Peyer's patch (tissue), 4 donors: ENCODE results near the gene IER3. TPM values are rescaled to one million over a fixed set of nuclear protein-coding genes. Genes with fewer than 3 reads are reported as not detected.
"Not testable (repeated sequence)": the region's sequence is repeated elsewhere in the genome, so short reads cannot be mapped to it uniquely, and the experiment has no call there.

ENCODE experiments used
- DNase-seq, 3 donors: peaks; one replicate each; pipeline ENCODE4 v3.0.0-alpha.2; 2017 to 2019
- H3K27ac ChIP-seq, 4 donors: fragments of 200-600 bp; sonication (generic); one replicate each; pipeline ENCODE4 v1.5.1; 2016 to 2019
- H3K27me3 ChIP-seq, 2 donors: fragments of 200-600 bp; sonication (generic); one replicate each; pipeline ENCODE4 v1.5.1; 2019
- H3K36me3 ChIP-seq, 3 donors: fragments of 200-600 bp; sonication (generic); one replicate each; pipeline ENCODE4 v1.5.1; 2016 to 2019
- H3K4me1 ChIP-seq, 4 donors: fragments of 200-600 bp; sonication (generic); one replicate each; pipeline ENCODE4 v1.5.1; 2016 to 2019
- H3K4me3 ChIP-seq, 4 donors: fragments of 200-600 bp; sonication (generic); 1 replicate in 3 of 4; 2 replicates in 1 of 4; pipeline ENCODE4 v1.5.1; 2016 to 2019; ENCODE audit warnings: mild to moderate bottlenecking in 1 of 4
- H3K9me3 ChIP-seq, 4 donors: fragments of 200-600 bp; sonication (generic); one replicate each; pipeline ENCODE4 v1.5.1; 2016 to 2019; ENCODE audit warnings: mild to moderate bottlenecking in 1 of 4
- CTCF ChIP-seq, 6 experiments: fragments of 450-650 bp in 4 of 6; fragments of 200-600 bp in 2 of 6; sonication (generic) in 1 of 6; IDR thresholded peaks; one replicate each; pipeline ENCODE4 v1.5.1; 2017 to 2019; ENCODE audit warnings: antibody characterized with exemption in 6 of 6, mild to moderate bottlenecking in 3 of 6, moderate library complexity in 1 of 6
- POLR2A ChIP-seq, 2 donors: fragments of 450-650 bp; IDR thresholded peaks; one replicate each; pipeline ENCODE4 v1.5.1; 2017; ENCODE audit warnings: antibody characterized with exemption in 2 of 2, mild to moderate bottlenecking in 2 of 2, moderate library complexity in 2 of 2
- total RNA-seq, 4 donors: library from RNA; depleted of rRNA; stranded (reverse); fragments of >200 nt; gene quantifications; one replicate each; pipeline ENCODE4 v1.1.0, GENCODE V29; 2016

The IER3 gene
- total RNA-seq, 4 donors from 2014 or later = 6.7 to 16.4 (median 13.2) TPM

GRCh38 chr6:30725713-30726505 lies 18.4 kb downstream of the IER3 start:
- TF ChIP-seq CTCF (IDR thresholded peaks at IDR 0.05) (no peak), POLR2A (IDR thresholded peaks at IDR 0.05) (no peak)
- peak overlapping the region in 1 of 4 donors; percentile 1 for H3K27ac ChIP-seq
- H3K36me3 ChIP-seq = peaks cover 0 to 81% (median 0%) of the 10 kb centered on the region in 3 donors
- H3K27me3 ChIP-seq = no peaks in the 10 kb centered on the region
- DNase-seq = no peak
- H3K4me3 ChIP-seq = no peak overlapping the region
- H3K4me1 ChIP-seq = peaks cover 3 to 33% (median 10%) of the 10 kb centered on the region in 4 donors
- H3K9me3 ChIP-seq = no peaks in the 10 kb centered on the region

- peaks cover 0 to 73% (median 0%) of the 10 kb centered on the region in 3 donors for H3K36me3 ChIP-seq
- no peak overlapping the region for H3K27ac ChIP-seq
- peaks cover 0 to 25% (median 4%) of the 10 kb centered on the region in 4 donors for H3K4me1 ChIP-seq
Observed at GRCh38 chr6:30724906-30725667, 19.3 kb downstream of the IER3 start.

GRCh38 chr6:30723843-30724741 lies 20.3 kb downstream of the IER3 start:
- peak overlapping the region in 2 of 4 donors; percentile 17 to 21 for H3K27ac ChIP-seq
- peaks cover 0 to 63% (median 0%) of the 10 kb centered on the region in 3 donors for H3K36me3 ChIP-seq

More at GRCh38 chr6:30724906-30725667, 19.3 kb downstream of the IER3 start:
- Histone ChIP-seq H3K9me3 (no peaks in the 10 kb centered on the region), H3K4me3 (no peak overlapping the region), H3K27me3 (no peaks in the 10 kb centered on the region)
- DNase-seq = no peak
- TF ChIP-seq CTCF (IDR thresholded peaks at IDR 0.05) = no peak
- TF ChIP-seq POLR2A (IDR thresholded peaks at IDR 0.05) = no peak

GRCh38 chr6:30723159-30723842 lies 21.0 kb downstream of the IER3 start:
- Histone ChIP-seq H3K4me1 (peaks cover 0 to 34% (median 4%) of the 10 kb centered on the region in 4 donors), H3K27ac (peak overlapping the region in 2 of 4 donors; percentile 17 to 21), H3K36me3 (peaks cover 0 to 57% (median 0%) of the 10 kb centered on the region in 3 donors)
- H3K9me3 ChIP-seq, H3K4me3 ChIP-seq, H3K27me3 ChIP-seq, DNase-seq: not testable (repeated sequence)

More at GRCh38 chr6:30723843-30724741, 20.3 kb downstream of the IER3 start:
- H3K4me1 ChIP-seq = peaks cover 0 to 30% (median 4%) of the 10 kb centered on the region in 4 donors
- H3K4me3 ChIP-seq, H3K27me3 ChIP-seq, H3K9me3 ChIP-seq, DNase-seq: not testable (repeated sequence)

GRCh38 chr6:30722280-30723112 lies 21.9 kb downstream of the IER3 start:
- Histone ChIP-seq H3K4me3 (peak overlapping the region; percentile 69 to 71 (median 70)), H3K27ac (peak overlapping the region; percentile 90 to 95 (median 92)), H3K36me3 (peaks cover 0 to 48% (median 0%) of the 10 kb centered on the region in 3 donors), H3K9me3 (no peaks in the 10 kb centered on the region), H3K27me3 (no peaks in the 10 kb centered on the region), H3K4me1 (peaks cover 0 to 38% (median 4%) of the 10 kb centered on the region in 4 donors)
- DNase-seq = peak; percentile 81 to 94 (median 91)
- TF ChIP-seq POLR2A (IDR thresholded peaks at IDR 0.05) (no peak), CTCF (IDR thresholded peaks at IDR 0.05) (peak; percentile 96 to 99 (median 98))

GRCh38 chr6:30722025-30722279 lies 22.4 kb downstream of the IER3 start:
- H3K9me3 ChIP-seq, H3K27me3 ChIP-seq: not testable (repeated sequence)
- peak overlapping the region; percentile 90 to 95 (median 92) for H3K27ac ChIP-seq
- peak overlapping the region; percentile 69 to 71 (median 70) for H3K4me3 ChIP-seq
- H3K4me1 ChIP-seq = peaks cover 0 to 38% (median 4%) of the 10 kb centered on the region in 4 donors
- H3K36me3 ChIP-seq = peaks cover 0 to 43% (median 0%) of the 10 kb centered on the region in 3 donors
- DNase-seq = peak in 2 of 3 donors; percentile 25 to 61
